ENCODE data around the gene AQP12B.
"Not testable (repeated sequence)": the region's sequence is repeated elsewhere in the genome, so short reads cannot be mapped to it uniquely, and the experiment has no call there.

The AQP12B gene

DNA sequence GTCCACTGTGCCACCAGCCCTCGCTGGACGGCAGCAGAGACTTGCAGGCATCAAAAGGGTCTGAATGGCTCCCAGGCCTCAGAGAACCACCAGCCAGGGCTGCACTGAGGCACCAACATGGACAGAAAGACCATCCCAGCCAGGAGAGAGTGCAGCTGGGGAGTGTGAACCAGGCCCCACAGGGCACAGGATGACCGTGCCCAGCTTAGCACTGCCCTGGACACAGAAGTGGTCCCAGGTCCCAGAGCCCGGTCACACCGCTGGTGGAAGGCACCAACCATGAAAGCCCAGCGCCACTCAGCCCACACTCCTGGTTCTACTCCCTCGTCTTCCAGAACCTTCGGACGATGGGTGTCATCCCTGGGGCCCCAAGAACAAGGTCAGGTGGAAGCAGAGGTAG lies 29.4 kb upstream of the AQP12B start:
- Mint-ChIP-seq H3K27me3 (no peaks in the 10 kb centered on the region), H3K4me1 (ENCODE audit: low read depth) (no peaks in the 10 kb centered on the region), H3K27ac (no peak overlapping the region), H3K4me3 (no peak overlapping the region), H3K36me3 (ENCODE audit: low read depth) (no peaks in the 10 kb centered on the region), H3K9me3 (no peaks in the 10 kb centered on the region)
- no peak for DNase-seq

DNA sequence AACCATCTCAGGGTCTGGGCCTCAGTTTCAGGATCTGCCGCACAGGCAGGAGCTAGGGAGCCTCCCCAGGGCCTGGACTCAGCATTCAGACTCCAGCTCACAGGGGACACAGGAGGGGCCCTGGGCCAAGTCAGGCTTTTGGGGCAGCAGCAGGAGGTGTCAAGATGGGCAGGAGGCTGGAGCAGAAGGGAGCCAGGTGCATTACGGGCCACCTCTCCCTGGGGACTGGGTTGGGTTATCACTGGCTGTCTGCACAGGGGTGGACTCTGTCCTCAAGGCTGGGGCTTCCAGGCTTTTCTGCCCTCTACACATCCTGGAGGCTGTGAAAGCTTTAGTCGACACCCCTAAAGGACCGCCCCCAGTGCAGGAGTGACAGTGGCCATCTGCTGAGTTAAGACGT lies 29.0 kb upstream of the AQP12B start:
- Mint-ChIP-seq H3K27me3 (no peaks in the 10 kb centered on the region), H3K36me3 (ENCODE audit: low read depth) (no peaks in the 10 kb centered on the region), H3K4me3 (no peak overlapping the region), H3K27ac (no peak overlapping the region), H3K4me1 (ENCODE audit: low read depth) (no peaks in the 10 kb centered on the region), H3K9me3 (no peaks in the 10 kb centered on the region)
- DNase-seq: no peak

DNA sequence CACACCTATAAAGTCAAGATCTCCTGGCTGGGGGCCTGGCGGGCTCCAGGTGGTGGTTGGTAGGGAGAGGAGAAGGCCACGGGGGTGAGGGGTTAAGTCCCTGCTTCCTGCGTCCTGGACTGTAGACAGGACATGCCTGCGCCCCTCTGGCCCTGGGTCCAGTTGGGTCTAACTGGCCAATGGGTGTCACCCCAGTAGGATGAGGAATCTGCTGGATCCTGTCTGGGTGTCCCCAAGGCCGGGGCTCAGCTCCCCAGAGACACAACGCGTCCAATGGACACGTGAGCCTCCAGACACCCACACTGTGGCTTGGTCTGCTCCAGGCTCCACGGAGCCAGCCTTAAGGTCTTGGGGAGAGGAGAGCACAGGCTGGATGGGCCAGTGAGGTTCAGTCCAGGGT lies 28.6 kb upstream of the AQP12B start:
- no peak for DNase-seq
- Mint-ChIP-seq H3K27ac (no peak overlapping the region), H3K36me3 (ENCODE audit: low read depth) (no peaks in the 10 kb centered on the region), H3K9me3 (no peaks in the 10 kb centered on the region), H3K27me3 (no peaks in the 10 kb centered on the region), H3K4me3 (no peak overlapping the region), H3K4me1 (ENCODE audit: low read depth) (no peaks in the 10 kb centered on the region)

GRCh38 chr2:240708457-240708856 lies 25.8 kb upstream of the AQP12B start:
- Mint-ChIP-seq H3K9me3 (no peaks in the 10 kb centered on the region), H3K4me3 (no peak overlapping the region), H3K27me3 (peaks cover 14% of the 10 kb centered on the region), H3K27ac (no peak overlapping the region), H3K36me3 (ENCODE audit: low read depth) (no peaks in the 10 kb centered on the region), H3K4me1 (ENCODE audit: low read depth) (peaks cover 13% of the 10 kb centered on the region)
- DNase-seq: no peak

DNA sequence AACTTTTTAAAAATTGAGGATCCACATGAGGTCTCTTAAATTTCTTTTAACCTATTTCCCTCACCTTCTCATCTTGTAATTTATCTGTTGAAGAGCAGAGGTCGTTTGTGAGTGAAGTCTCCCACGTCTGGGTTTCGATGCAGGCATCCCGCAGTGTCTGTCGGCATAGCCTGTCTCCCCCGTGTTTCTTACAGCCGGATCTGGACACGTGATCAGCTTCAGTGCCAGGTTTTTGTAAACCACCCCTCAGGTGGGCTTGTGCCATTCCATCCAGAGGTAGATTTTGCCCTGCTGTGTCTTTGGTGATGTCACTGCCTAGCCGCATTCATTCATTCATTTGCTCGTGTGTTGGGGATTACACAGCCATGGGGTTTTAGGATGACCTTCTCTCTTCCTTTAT lies 25.1 kb upstream of the AQP12B start:
- H3K27ac Mint-ChIP-seq: no peak overlapping the region
- no peak overlapping the region for H3K4me3 Mint-ChIP-seq
- H3K9me3 Mint-ChIP-seq: no peaks in the 10 kb centered on the region
- H3K27me3 Mint-ChIP-seq: peaks cover 19% of the 10 kb centered on the region
- peaks cover 13% of the 10 kb centered on the region for H3K4me1 Mint-ChIP-seq (ENCODE audit: low read depth)
- no peaks in the 10 kb centered on the region for H3K36me3 Mint-ChIP-seq (ENCODE audit: low read depth)
- no peak for DNase-seq

DNA sequence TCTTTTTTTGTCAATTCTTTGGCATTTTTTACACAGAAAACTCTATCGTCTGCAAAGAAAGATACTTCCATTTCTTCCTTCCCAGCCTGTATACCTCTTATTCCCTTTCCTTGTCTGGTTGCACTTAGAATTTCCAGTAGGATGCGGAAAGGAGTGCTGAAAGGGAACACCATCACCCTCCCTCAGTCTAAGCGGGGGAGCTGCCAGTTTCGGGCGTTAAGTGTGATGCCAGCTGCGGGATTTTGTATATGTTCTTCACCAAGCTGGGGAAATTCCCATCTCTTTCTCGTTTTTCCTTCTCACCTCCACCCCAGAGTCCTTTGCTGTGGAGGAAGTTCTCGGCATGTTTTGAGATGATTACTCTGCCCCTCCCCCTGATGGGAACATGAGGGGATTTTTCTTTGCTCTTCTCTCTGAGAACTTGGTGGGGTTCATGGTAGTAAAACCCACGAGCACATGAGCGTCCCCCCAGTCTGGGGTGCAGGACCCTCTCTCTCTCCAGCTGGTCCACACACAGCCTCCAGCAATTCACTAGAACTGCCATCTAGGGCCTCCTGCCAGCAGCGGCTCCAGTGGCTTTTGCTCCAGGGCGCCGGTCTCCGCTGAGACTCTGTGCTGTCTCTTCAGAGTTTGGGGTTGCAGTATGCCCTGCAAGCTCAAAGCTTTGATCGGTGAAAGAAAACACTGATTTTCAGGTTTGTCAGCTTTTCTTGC lies 24.5 kb upstream of the AQP12B start:
- Mint-ChIP-seq H3K4me1 (ENCODE audit: low read depth) (peaks cover 13% of the 10 kb centered on the region), H3K27ac (no peak overlapping the region), H3K27me3 (peaks cover 23% of the 10 kb centered on the region), H3K9me3 (no peaks in the 10 kb centered on the region), H3K36me3 (ENCODE audit: low read depth) (no peaks in the 10 kb centered on the region), H3K4me3 (no peak overlapping the region)
- no peak for DNase-seq

GRCh38 chr2:240705204-240705791 lies 22.6 kb upstream of the AQP12B start:
- DNase-seq: no peak

GRCh38 chr2:240704651-240705050 lies 22.0 kb upstream of the AQP12B start:
- DNase-seq: peak; percentile 63
- H3K36me3 Mint-ChIP-seq (ENCODE audit: low read depth): no peaks in the 10 kb centered on the region
- no peak overlapping the region for H3K27ac Mint-ChIP-seq
- peaks cover 23% of the 10 kb centered on the region for H3K27me3 Mint-ChIP-seq
- H3K4me1 Mint-ChIP-seq (ENCODE audit: low read depth): peaks cover 13% of the 10 kb centered on the region
- peak overlapping the region; percentile 45 for H3K4me3 Mint-ChIP-seq
- no peaks in the 10 kb centered on the region for H3K9me3 Mint-ChIP-seq

More at GRCh38 chr2:240705204-240705791, 22.6 kb upstream of the AQP12B start:
- Mint-ChIP-seq H3K27ac (no peak overlapping the region), H3K27me3 (peaks cover 23% of the 10 kb centered on the region), H3K36me3 (ENCODE audit: low read depth) (no peaks in the 10 kb centered on the region), H3K4me3 (peak overlapping the region; percentile 45), H3K9me3 (no peaks in the 10 kb centered on the region), H3K4me1 (ENCODE audit: low read depth) (peaks cover 13% of the 10 kb centered on the region)

DNA sequence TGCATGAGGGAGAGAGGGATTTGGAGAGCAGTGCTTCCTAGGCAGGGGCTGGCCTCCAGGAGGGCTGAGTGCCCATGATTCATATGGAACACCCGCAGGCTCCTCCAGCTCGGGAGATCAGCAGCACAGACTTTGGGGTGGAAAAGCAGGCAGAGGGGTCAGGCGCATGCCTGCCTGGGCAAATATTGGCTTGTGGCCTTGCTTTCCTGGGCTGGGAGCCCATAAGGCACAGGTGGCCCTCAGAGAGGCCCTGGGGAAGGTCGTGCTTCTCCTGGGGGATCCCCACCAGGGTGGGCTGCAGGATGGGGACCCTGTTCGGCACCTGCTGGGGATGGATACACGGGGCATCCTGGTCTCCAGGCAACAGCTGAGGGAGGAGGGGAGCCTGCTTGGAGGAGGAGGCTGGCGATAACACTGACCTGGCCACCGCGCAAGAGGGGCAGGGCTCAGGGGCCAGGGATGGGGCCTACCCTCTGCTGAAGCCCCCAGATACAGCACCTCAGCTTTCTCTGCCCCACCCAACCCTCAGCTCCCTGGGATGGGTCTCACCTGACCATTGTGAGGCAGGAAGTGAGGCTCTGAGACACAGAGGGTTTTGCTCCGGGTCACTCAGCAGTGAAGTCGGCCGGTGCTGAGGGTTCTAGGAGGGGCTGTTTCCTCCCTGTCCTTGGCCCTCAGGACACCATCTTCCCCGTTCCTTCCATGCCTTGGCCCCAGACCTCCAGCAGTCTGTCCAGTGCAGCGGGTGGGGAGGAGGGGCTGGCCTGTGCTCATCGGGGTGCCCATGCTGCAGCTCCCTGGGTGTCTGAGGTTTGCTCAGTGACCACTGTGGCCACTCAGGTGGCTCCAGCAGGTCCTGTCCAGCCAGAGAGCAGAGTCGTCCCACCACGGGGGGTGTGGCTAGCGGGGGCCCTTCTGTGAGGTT lies 21.0 kb upstream of the AQP12B start:
- H3K4me3 Mint-ChIP-seq: no peak overlapping the region
- no peaks in the 10 kb centered on the region for H3K36me3 Mint-ChIP-seq (ENCODE audit: low read depth)
- no peak for DNase-seq

DNA sequence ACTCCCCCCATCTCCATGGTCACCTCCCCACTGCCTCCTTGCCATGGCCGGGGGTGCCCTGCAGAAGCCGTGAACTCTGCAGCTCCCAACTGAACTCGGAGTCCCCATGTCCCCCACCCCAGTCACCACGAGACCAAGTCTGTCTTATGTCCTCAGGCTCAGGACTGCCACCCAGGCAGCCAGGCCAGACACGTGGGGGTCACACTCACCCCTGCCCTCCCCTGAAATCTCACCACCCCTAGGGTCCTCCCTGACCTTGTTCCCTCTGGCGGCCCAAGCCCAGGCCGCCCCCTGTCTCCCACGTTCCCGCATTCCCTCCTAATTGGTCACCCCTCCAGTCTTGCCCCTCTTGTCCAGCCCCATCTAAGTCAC lies 19.9 kb upstream of the AQP12B start:
- Mint-ChIP-seq H3K4me1 (ENCODE audit: low read depth) (peaks cover 13% of the 10 kb centered on the region), H3K36me3 (ENCODE audit: low read depth) (no peaks in the 10 kb centered on the region), H3K27ac (no peak overlapping the region), H3K4me3 (no peak overlapping the region), H3K9me3 (no peaks in the 10 kb centered on the region), H3K27me3 (peaks cover 25% of the 10 kb centered on the region)
- DNase-seq: no peak

More for the DNA sequence above, 21.0 kb upstream of the AQP12B start:
- Mint-ChIP-seq H3K9me3 (no peaks in the 10 kb centered on the region), H3K27me3 (peaks cover 25% of the 10 kb centered on the region), H3K4me1 (ENCODE audit: low read depth) (peaks cover 13% of the 10 kb centered on the region), H3K27ac (no peak overlapping the region)

- Mint-ChIP-seq H3K9me3 (no peaks in the 10 kb centered on the region), H3K4me3 (no peak overlapping the region), H3K36me3 (ENCODE audit: low read depth) (no peaks in the 10 kb centered on the region), H3K4me1 (ENCODE audit: low read depth) (peaks cover 13% of the 10 kb centered on the region), H3K27ac (no peak overlapping the region), H3K27me3 (peaks cover 25% of the 10 kb centered on the region)
- no peak for DNase-seq
These were observed 19.3 kb upstream of the AQP12B start for GRCh38 chr2:240701736-240702639.

- peaks cover 13% of the 10 kb centered on the region for H3K4me1 Mint-ChIP-seq (ENCODE audit: low read depth)
- H3K4me3 Mint-ChIP-seq: no peak overlapping the region
- H3K27me3 Mint-ChIP-seq: peaks cover 25% of the 10 kb centered on the region
- H3K27ac Mint-ChIP-seq: no peak overlapping the region
- DNase-seq: no peak
- no peaks in the 10 kb centered on the region for H3K9me3 Mint-ChIP-seq
- no peaks in the 10 kb centered on the region for H3K36me3 Mint-ChIP-seq (ENCODE audit: low read depth)
These were observed 18.5 kb upstream of the AQP12B start for GRCh38 chr2:240701091-240701735.

DNA sequence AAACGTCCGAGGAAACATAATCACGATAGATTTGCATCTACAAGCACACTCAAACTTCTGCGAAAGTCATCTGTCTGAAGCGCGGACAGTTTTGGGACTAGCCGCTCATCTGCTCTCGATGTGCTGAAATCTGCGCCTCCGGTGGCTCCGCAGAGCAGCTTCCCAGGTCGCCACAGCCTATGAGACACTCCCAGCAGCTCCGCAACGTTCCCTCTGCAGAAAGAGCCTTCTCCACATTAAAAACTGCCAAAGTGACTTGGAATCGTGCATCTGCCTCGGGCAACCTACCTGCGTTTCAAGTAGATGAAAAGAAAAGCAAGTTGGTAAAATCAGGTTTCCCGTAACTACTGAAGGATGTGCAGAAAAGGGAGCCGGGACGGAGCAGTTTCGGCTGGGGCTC lies 17.9 kb upstream of the AQP12B start:
- not testable (repeated sequence) for H3K27ac Mint-ChIP-seq; H3K36me3 Mint-ChIP-seq (ENCODE audit: low read depth); DNase-seq; H3K9me3 Mint-ChIP-seq; H3K4me3 Mint-ChIP-seq
- peaks cover 24% of the 10 kb centered on the region for H3K27me3 Mint-ChIP-seq
- peaks cover 12% of the 10 kb centered on the region for H3K4me1 Mint-ChIP-seq (ENCODE audit: low read depth)

- not testable (repeated sequence) for H3K4me1 Mint-ChIP-seq (ENCODE audit: low read depth)
These were observed 17.1 kb upstream of the AQP12B start for GRCh38 chr2:240699835-240700234.

More at GRCh38 chr2:240699835-240700234, 17.1 kb upstream of the AQP12B start:
- not testable (repeated sequence) for H3K9me3 Mint-ChIP-seq; H3K4me3 Mint-ChIP-seq; H3K36me3 Mint-ChIP-seq (ENCODE audit: low read depth); H3K27ac Mint-ChIP-seq; DNase-seq
- H3K27me3 Mint-ChIP-seq: peaks cover 16% of the 10 kb centered on the region
